ENCODE data around the gene APCDD1L. TPM values are rescaled to one million over a fixed set of nuclear protein-coding genes. Genes with fewer than 3 reads are reported as not detected.

Gene APCDD1L
- total RNA-seq, 1 donor from 2014 or later, result 16.4 TPM

DNA sequence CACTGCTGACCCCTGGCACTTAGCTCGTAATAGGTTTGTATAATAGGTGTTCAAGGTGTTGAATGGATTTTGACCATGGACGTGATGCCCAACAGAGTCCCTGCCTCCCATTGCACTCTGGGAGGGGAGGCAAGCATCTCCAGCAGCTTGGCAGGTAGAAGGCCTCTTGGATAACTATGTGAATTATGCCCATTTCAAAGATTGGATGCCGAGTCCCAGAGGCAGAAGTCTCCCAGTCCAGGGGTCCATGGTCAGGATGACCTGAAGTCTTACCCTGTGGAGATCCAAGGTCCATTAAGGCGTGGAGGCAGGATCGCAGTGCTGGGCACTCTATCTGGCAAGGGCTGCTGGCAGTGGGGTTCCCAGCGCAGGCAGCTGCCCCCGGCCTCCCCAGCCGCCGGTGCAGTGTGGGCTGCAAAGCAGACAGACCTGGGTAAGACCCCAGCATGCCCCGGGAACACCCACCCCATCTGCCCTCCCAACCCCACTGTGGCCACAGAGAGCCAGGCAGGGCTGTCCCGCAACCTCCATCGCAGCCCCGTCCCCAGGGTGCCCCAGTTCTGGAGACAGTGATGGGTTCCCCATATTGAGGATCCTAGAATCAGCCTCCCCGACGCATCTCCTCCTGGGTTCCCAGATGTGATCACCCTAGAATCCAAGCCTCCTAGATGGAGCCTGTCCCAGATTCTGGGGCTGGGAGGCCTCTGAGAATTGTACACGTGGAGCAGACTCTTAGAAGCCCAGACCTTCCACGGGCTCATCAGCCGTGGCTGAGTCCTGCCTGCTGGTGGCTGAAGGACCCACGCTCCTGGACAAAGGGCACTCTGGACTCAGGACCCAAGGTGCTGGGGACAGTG, 44.6 kb downstream of the APCDD1L start:
- Mint-ChIP-seq H3K4me3 (ENCODE audit: unreplicated experiment) (no peak overlapping the region), H3K9me3 (ENCODE audit: unreplicated experiment) (no peaks in the 10 kb centered on the region), H3K27me3 (ENCODE audit: low read depth, unreplicated experiment) (peaks cover 9% of the 10 kb centered on the region), H3K27ac (ENCODE audit: unreplicated experiment) (no peak overlapping the region), H3K36me3 (ENCODE audit: low read depth, unreplicated experiment) (peaks cover 7% of the 10 kb centered on the region), H3K4me1 (ENCODE audit: low read depth, unreplicated experiment) (no peaks in the 10 kb centered on the region)
- no peak overlapping the region for H3K27ac ChIP-seq (ENCODE audit: low read depth, low read length)
- DNase-seq (ENCODE audit: low read depth) (no peak), FAIRE-seq (no peak)
- no peaks in the 10 kb centered on the region for H3K36me3 ChIP-seq (ENCODE audit: insufficient read depth, low read length)
- TF ChIP-seq, protein P1, sequence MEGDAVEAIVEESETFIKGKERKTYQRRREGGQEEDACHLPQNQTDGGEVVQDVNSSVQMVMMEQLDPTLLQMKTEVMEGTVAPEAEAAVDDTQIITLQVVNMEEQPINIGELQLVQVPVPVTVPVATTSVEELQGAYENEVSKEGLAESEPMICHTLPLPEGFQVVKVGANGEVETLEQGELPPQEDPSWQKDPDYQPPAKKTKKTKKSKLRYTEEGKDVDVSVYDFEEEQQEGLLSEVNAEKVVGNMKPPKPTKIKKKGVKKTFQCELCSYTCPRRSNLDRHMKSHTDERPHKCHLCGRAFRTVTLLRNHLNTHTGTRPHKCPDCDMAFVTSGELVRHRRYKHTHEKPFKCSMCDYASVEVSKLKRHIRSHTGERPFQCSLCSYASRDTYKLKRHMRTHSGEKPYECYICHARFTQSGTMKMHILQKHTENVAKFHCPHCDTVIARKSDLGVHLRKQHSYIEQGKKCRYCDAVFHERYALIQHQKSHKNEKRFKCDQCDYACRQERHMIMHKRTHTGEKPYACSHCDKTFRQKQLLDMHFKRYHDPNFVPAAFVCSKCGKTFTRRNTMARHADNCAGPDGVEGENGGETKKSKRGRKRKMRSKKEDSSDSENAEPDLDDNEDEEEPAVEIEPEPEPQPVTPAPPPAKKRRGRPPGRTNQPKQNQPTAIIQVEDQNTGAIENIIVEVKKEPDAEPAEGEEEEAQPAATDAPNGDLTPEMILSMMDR (IDR thresholded peaks at IDR 0.05; ENCODE audit: insufficient read depth, low read depth, low read length), result no peak
- TF ChIP-seq EZH2 (IDR thresholded peaks at IDR 0.05; ENCODE audit: insufficient read depth, low read length), result no peak
- no peaks in the 10 kb centered on the region for H3K79me2 ChIP-seq (ENCODE audit: insufficient read depth, low read length)
- H3K27me3 ChIP-seq (ENCODE audit: insufficient read depth, low read length), result no peaks in the 10 kb centered on the region
- no peaks in the 10 kb centered on the region for H3K9me3 ChIP-seq (ENCODE audit: insufficient read depth, low read depth, low read length)
- H3K4me1 ChIP-seq (ENCODE audit: insufficient read depth, low read length), result no peaks in the 10 kb centered on the region
- no peak overlapping the region for H3K9ac ChIP-seq (ENCODE audit: low read length)
- H2AFZ ChIP-seq (ENCODE audit: low read depth, low read length), result no peak overlapping the region
- H3K4me2 ChIP-seq (ENCODE audit: low read length), result no peak overlapping the region
- peaks cover 3% of the 10 kb centered on the region for H4K20me1 ChIP-seq (ENCODE audit: insufficient read depth, low read length)
- no peak overlapping the region for H3K4me3 ChIP-seq (ENCODE audit: insufficient read depth, low read depth, low read length)

DNA sequence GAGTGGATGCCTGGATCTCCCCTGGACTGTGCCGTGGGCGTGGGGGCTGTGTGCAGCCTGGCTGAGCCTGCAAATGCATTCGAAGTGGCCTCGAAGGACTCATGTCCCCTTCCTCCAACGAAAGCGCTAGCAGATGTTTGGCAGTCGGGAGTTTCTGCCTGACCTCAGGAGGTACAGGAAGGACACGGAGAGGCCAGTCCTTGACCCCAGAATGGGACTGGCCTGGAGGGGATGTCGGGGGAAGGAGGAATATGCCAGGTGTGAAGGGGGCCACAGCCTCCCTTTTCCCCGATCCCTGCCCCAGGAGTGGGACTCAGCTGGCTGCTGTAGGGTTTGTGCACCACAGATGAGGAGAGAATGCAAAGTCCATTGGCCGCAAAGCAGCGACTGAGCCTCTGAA, 45.6 kb downstream of the APCDD1L start:
- Mint-ChIP-seq H3K27me3 (ENCODE audit: low read depth, unreplicated experiment) (peaks cover 9% of the 10 kb centered on the region), H3K27ac (ENCODE audit: unreplicated experiment) (no peak overlapping the region), H3K36me3 (ENCODE audit: low read depth, unreplicated experiment) (peaks cover 4% of the 10 kb centered on the region), H3K9me3 (ENCODE audit: unreplicated experiment) (no peaks in the 10 kb centered on the region), H3K4me3 (ENCODE audit: unreplicated experiment) (no peak overlapping the region), H3K4me1 (ENCODE audit: low read depth, unreplicated experiment) (no peaks in the 10 kb centered on the region)
- H4K20me1 ChIP-seq (ENCODE audit: insufficient read depth, low read length), result peaks cover 3% of the 10 kb centered on the region
- no peak overlapping the region for H3K27ac ChIP-seq (ENCODE audit: low read depth, low read length)
- no peaks in the 10 kb centered on the region for H3K27me3 ChIP-seq (ENCODE audit: insufficient read depth, low read length)
- FAIRE-seq, result no peak
- H2AFZ ChIP-seq (ENCODE audit: low read depth, low read length), result no peak overlapping the region
- TF ChIP-seq, protein P1 (IDR thresholded peaks at IDR 0.05; ENCODE audit: insufficient read depth, low read depth, low read length), result no peak
- TF ChIP-seq EZH2 (IDR thresholded peaks at IDR 0.05; ENCODE audit: insufficient read depth, low read length), result no peak
- H3K9ac ChIP-seq (ENCODE audit: low read length), result no peak overlapping the region
- H3K79me2 ChIP-seq (ENCODE audit: insufficient read depth, low read length), result no peaks in the 10 kb centered on the region
- no peak for DNase-seq (ENCODE audit: low read depth)
- no peaks in the 10 kb centered on the region for H3K4me1 ChIP-seq (ENCODE audit: insufficient read depth, low read length)
- H3K4me3 ChIP-seq (ENCODE audit: insufficient read depth, low read depth, low read length), result no peak overlapping the region
- no peak overlapping the region for H3K4me2 ChIP-seq (ENCODE audit: low read length)
- H3K36me3 ChIP-seq (ENCODE audit: insufficient read depth, low read length), result no peaks in the 10 kb centered on the region
- H3K9me3 ChIP-seq (ENCODE audit: insufficient read depth, low read depth, low read length), result no peaks in the 10 kb centered on the region
